ENCODE results near the gene AP2A2. TPM values are rescaled to one million over a fixed set of nuclear protein-coding genes. Genes with fewer than 3 reads are reported as not detected.

The AP2A2 gene
- total RNA-seq, 1 experiment from 2014 or later, result 55.5 TPM

- no peak overlapping the region for H3K9ac ChIP-seq (ENCODE audit: low read length)
- no peaks in the 10 kb centered on the region for H3K9me2 ChIP-seq (ENCODE audit: insufficient read depth)
- no peaks in the 10 kb centered on the region for H3K79me2 ChIP-seq (ENCODE audit: insufficient read depth, low read length)
- no peaks in the 10 kb centered on the region for H4K20me1 ChIP-seq (ENCODE audit: insufficient read depth)
- TF ChIP-seq SRF (IDR thresholded peaks at IDR 0.05; ENCODE audit: low read depth) (no peak), CTCF (IDR thresholded peaks at IDR 0.05 in 2 of 3, conservative IDR thresholded peaks at IDR 0.05 in 1 of 3; ENCODE audit: borderline replicate concordance in 1 of 3, insufficient read depth in 1 of 3, low read depth in 2 of 3, low read length in 2 of 3) (no peak), FOSL1 (IDR thresholded peaks at IDR 0.05; ENCODE audit: low read depth) (no peak), ZFX (IDR thresholded peaks at IDR 0.05) (no peak)
- no peaks in the 10 kb centered on the region; a peak in 2 of 4 replicates for H3K36me3 ChIP-seq (ENCODE audit: control insufficient read depth in 1 of 2, insufficient read depth in 2 of 2, low read length in 2 of 2)
- H3K4me3 ChIP-seq (replicated peaks in 1 of 2; ENCODE audit: low read depth in 1 of 2, low read length in 2 of 2), result no peak overlapping the region
- H3K4me1 ChIP-seq (ENCODE audit: control insufficient read depth in 1 of 2, insufficient read depth in 2 of 2, low read length in 2 of 2), result peaks cover 3 to 5% of the 10 kb centered on the region in 2 experiments; a peak in 3 of 4 replicates
- DNase-seq (ENCODE audit: low read depth, low spot score), result no peak
- no peaks in the 10 kb centered on the region for H3K27me3 ChIP-seq (ENCODE audit: insufficient read depth, low read length)
- ChIA-PET POLR2A (no interaction called here), CTCF (no interaction called here), RAD21 (ENCODE audit: low non-redundant PET in 1 of 2, low total read pairs in 2 of 2, uncharacterized antibody in 2 of 2, unreplicated experiment in 2 of 2) (no interaction called here)
- no peak overlapping the region for H3K27ac ChIP-seq (ENCODE audit: low read depth, low read length)
- H3K9me3 ChIP-seq (ENCODE audit: control insufficient read depth in 1 of 2, insufficient read depth in 1 of 2, low read depth in 1 of 2, low read length in 2 of 2), result no peaks in the 10 kb centered on the region
- H3K4me2 ChIP-seq (ENCODE audit: low read length), result no peak overlapping the region
- no peak overlapping the region for H2AFZ ChIP-seq (ENCODE audit: low read depth, low read length, poor library complexity, severe bottlenecking)
- ATAC-seq, result peak; percentile 14; the same call in 1 of the 2 replicates
- intact Hi-C loops (cut with micrococcal nuclease), result no loop called here
- BruUV-seq (replicated peaks), result no TSS peak
Observed at GRCh38 chr11:889257-889656, 36.4 kb upstream of the AP2A2 start.

- H3K27ac ChIP-seq (ENCODE audit: low read depth, low read length), result no peak overlapping the region
- H3K9me2 ChIP-seq (ENCODE audit: insufficient read depth), result no peaks in the 10 kb centered on the region
- H3K79me2 ChIP-seq (ENCODE audit: insufficient read depth, low read length), result no peaks in the 10 kb centered on the region
- no peaks in the 10 kb centered on the region for H4K20me1 ChIP-seq (ENCODE audit: insufficient read depth)
- BruUV-seq (replicated peaks), result no TSS peak
- H3K4me2 ChIP-seq (ENCODE audit: low read length), result no peak overlapping the region
- H3K36me3 ChIP-seq (ENCODE audit: control insufficient read depth in 1 of 2, insufficient read depth in 2 of 2, low read length in 2 of 2), result no peaks in the 10 kb centered on the region; a peak in 2 of 4 replicates
- DNase-seq (ENCODE audit: low read depth, low spot score) (no peak), ATAC-seq (no peak)
- no peak overlapping the region for H3K4me3 ChIP-seq (replicated peaks in 1 of 2; ENCODE audit: low read depth in 1 of 2, low read length in 2 of 2)
- H2AFZ ChIP-seq (ENCODE audit: low read depth, low read length, poor library complexity, severe bottlenecking), result no peak overlapping the region
- H3K4me1 ChIP-seq (ENCODE audit: control insufficient read depth in 1 of 2, insufficient read depth in 2 of 2, low read length in 2 of 2), result peaks cover 5 to 7% of the 10 kb centered on the region in 2 experiments; a peak in 3 of 4 replicates
- RAD21 ChIA-PET (ENCODE audit: low non-redundant PET in 1 of 2, low total read pairs in 2 of 2, uncharacterized antibody in 2 of 2, unreplicated experiment in 2 of 2), result no interaction called here
- intact Hi-C loops (cut with micrococcal nuclease), result no loop called here
- no peaks in the 10 kb centered on the region for H3K27me3 ChIP-seq (ENCODE audit: insufficient read depth, low read length)
- POLR2A ChIA-PET, result no interaction called here
- H3K9me3 ChIP-seq (ENCODE audit: control insufficient read depth in 1 of 2, insufficient read depth in 1 of 2, low read depth in 1 of 2, low read length in 2 of 2), result no peaks in the 10 kb centered on the region
- H3K9ac ChIP-seq (ENCODE audit: low read length), result no peak overlapping the region
- CTCF ChIA-PET, result no interaction called here
- TF ChIP-seq SIN3A (IDR thresholded peaks at IDR 0.05; ENCODE audit: low read depth), result no peak
- TF ChIP-seq EZH2 (IDR thresholded peaks at IDR 0.05), result no peak
- no peak for TF ChIP-seq YY1 (IDR thresholded peaks at IDR 0.05; ENCODE audit: extremely low read depth, insufficient replicate concordance, low read depth, low read length)
- no peak for TF ChIP-seq SRF (IDR thresholded peaks at IDR 0.05; ENCODE audit: low read depth)
- TF ChIP-seq SP1 (IDR thresholded peaks at IDR 0.05; ENCODE audit: low read depth), result no peak
- TF ChIP-seq POLR2AphosphoS5 (IDR thresholded peaks at IDR 0.05; ENCODE audit: low read depth, low read length), result no peak
- TF ChIP-seq FOSL1 (IDR thresholded peaks at IDR 0.05; ENCODE audit: low read depth), result no peak
- no peak for TF ChIP-seq ZBTB33 (IDR thresholded peaks at IDR 0.05; ENCODE audit: extremely low read depth, insufficient replicate concordance, low read length)
- no peak for TF ChIP-seq CTCF (IDR thresholded peaks at IDR 0.05 in 2 of 3, conservative IDR thresholded peaks at IDR 0.05 in 1 of 3; ENCODE audit: borderline replicate concordance in 1 of 3, insufficient read depth in 1 of 3, low read depth in 2 of 3, low read length in 2 of 3)
Observed at GRCh38 chr11:889687-890475, 35.8 kb upstream of the AP2A2 start.
